PFSK-1 (cell line): Measurements from ENCODE around the gene COL4A2.

Experiments
- FOXP2 ChIP-seq: optimal IDR thresholded peaks from 2 replicates; pipeline ENCODE3; 2011; ENCODE audit warnings: borderline replicate concordance, control low read depth, inconsistent platforms; ENCODE audit not compliant: insufficient read depth; ENCODE audit errors: extremely low read length, extremely low read depth
- POLR2AphosphoS5 ChIP-seq: IDR thresholded peaks from 2 replicates; pipeline ENCODE4 v1.6.1; 2012; ENCODE audit warnings: low read depth, mild to moderate bottlenecking, control low read depth, low read length, moderate library complexity
- REST ChIP-seq, 2 experiments: IDR thresholded peaks; 2 replicates each; pipeline versions ENCODE4 v1.6.1 to v1.8.0; 2011 to 2012; ENCODE audit warnings: low read depth in 2 of 2, low read length in 2 of 2, control low read depth in 1 of 2, inconsistent platforms in 1 of 2, mild to moderate bottlenecking in 1 of 2, moderate library complexity in 1 of 2; ENCODE audit not compliant: insufficient read depth in 1 of 2
- SIN3A ChIP-seq: IDR thresholded peaks from 2 replicates; pipeline ENCODE4 v1.6.1; 2012; ENCODE audit warnings: mild to moderate bottlenecking, low read length, moderate library complexity, borderline replicate concordance; ENCODE audit not compliant: insufficient read depth
- TAF1 ChIP-seq: IDR thresholded peaks from 2 replicates; pipeline ENCODE4 v1.6.1; 2012; ENCODE audit warnings: low read length, control low read depth, borderline replicate concordance; ENCODE audit not compliant: insufficient read depth

The COL4A2 gene

GRCh38 chr13:110405597-110406450 lies 98.7 kb downstream of the COL4A2 start:
- no peak for TF ChIP-seq FOXP2
- TF ChIP-seq REST (IDR thresholded peaks at IDR 0.05; ENCODE audit: insufficient read depth in 1 of 2, low read depth in 2 of 2, low read length in 2 of 2) = no peak
- no peak for TF ChIP-seq POLR2AphosphoS5
- TF ChIP-seq SIN3A = no peak
- TF ChIP-seq TAF1 = no peak

- TF ChIP-seq TAF1 = no peak
- TF ChIP-seq REST (IDR thresholded peaks at IDR 0.05; ENCODE audit: insufficient read depth in 1 of 2, low read depth in 2 of 2, low read length in 2 of 2) = no peak
- no peak for TF ChIP-seq FOXP2
- TF ChIP-seq SIN3A = no peak
- TF ChIP-seq POLR2AphosphoS5 = no peak
Measured at GRCh38 chr13:110407021-110407420, 99.9 kb downstream of the COL4A2 start.

GRCh38 chr13:110407531-110407930 lies 100.4 kb downstream of the COL4A2 start:
- TF ChIP-seq TAF1 (no peak), FOXP2 (no peak), SIN3A (no peak), REST (IDR thresholded peaks at IDR 0.05; ENCODE audit: insufficient read depth in 1 of 2, low read depth in 2 of 2, low read length in 2 of 2) (no peak), POLR2AphosphoS5 (no peak)

GRCh38 chr13:110408286-110408685 lies 101.2 kb downstream of the COL4A2 start:
- TF ChIP-seq FOXP2 (no peak), SIN3A (no peak), POLR2AphosphoS5 (no peak), REST (IDR thresholded peaks at IDR 0.05; ENCODE audit: insufficient read depth in 1 of 2, low read depth in 2 of 2, low read length in 2 of 2) (no peak), TAF1 (no peak)
